HS-27A (cell line): ENCODE measurements around the gene OR2A42.
"Not testable (repeated sequence)": the region's sequence is repeated elsewhere in the genome, so short reads cannot be mapped to it uniquely, and the experiment has no call there.

Experiments
- DNase-seq: peaks from one replicate; pipeline ENCODE4 v3.0.0-alpha.2; 2012; ENCODE audit warnings: low read depth, missing footprints

Gene OR2A42

GRCh38 chr7:144239365-144239764, at the start of gene OR2A42:
OR2A42 (minus strand) TSS chr7:144239605; CDS start chr7:144232843, 6,762 bp downstream.
- not testable (repeated sequence) for DNase-seq

DNA sequence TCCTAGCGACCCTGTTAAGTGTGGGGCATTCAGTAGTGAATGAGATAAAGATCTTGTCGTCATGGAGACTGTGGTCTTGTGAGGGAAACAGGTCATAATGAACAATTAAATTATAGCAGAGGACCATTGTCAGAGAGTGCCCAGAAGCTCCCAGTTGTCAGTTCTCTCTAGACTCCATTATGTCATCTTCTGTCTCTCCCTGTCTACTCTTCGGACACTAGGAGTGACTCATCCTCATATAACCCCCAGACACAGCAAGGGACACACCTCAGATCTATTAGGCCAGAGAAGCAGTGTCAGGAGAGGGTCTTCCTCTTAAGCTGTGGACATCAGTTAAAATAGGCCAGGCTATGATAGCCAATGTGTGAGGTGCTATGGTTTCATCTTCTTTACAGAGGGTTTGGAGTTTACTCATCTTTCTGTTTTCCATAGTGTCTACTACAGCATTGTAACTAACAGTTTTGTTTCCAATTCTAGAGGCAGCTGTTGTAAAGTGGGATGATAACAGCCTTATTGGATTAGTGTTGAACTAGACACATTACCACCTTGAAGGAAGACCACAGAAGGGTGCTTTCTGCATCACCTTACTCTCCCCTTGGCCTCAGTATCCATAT, 47.9 kb upstream of the OR2A42 start:
- not testable (repeated sequence) for DNase-seq

GRCh38 chr7:144283716-144284115, 44.3 kb upstream of the OR2A42 start:
- not testable (repeated sequence) for DNase-seq

DNA sequence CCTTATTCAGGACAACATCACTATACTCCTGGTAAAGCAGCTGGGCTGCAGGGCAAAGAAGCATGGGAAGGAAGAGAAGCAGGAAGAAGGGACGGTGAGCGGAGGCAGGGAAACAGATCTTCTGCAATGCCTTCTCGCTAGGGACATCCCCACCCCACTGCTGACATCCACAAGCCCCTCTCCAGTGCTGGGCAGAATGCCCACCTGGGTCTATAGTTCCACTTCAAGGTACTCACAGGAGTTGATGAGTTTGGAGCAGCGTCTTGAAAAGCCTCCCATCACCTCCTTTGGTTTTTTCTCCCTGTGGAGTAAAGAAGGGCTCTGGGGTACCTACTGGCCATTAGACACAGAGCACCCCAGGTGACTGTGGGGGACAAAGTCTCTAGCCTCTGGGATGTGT, 43.1 kb upstream of the OR2A42 start:
- DNase-seq: not testable (repeated sequence)

GRCh38 chr7:144281981-144282380, 42.6 kb upstream of the OR2A42 start:
- not testable (repeated sequence) for DNase-seq

GRCh38 chr7:144280010-144280409, 40.6 kb upstream of the OR2A42 start:
- not testable (repeated sequence) for DNase-seq

- DNase-seq: not testable (repeated sequence)
These were observed 35.9 kb upstream of the OR2A42 start for GRCh38 chr7:144275281-144275680.

- DNase-seq: not testable (repeated sequence)
These were observed 29.8 kb upstream of the OR2A42 start, which contains the start of gene CTAGE8 for GRCh38 chr7:144269188-144269587. CTAGE8 (minus strand) TSS chr7:144269288; CDS start chr7:144269250, 38 bp downstream.

GRCh38 chr7:144264692-144265091, 25.3 kb upstream of the OR2A42 start, which contains the start of gene OR2A7:
OR2A7 (minus strand) TSS chr7:144264792; CDS start chr7:144259628, 5,164 bp downstream.
- not testable (repeated sequence) for DNase-seq

- not testable (repeated sequence) for DNase-seq
These were observed 22.7 kb upstream of the OR2A42 start for GRCh38 chr7:144262128-144262527.

- DNase-seq: not testable (repeated sequence)
These were observed 19.7 kb upstream of the OR2A42 start for GRCh38 chr7:144259067-144259466.

DNA sequence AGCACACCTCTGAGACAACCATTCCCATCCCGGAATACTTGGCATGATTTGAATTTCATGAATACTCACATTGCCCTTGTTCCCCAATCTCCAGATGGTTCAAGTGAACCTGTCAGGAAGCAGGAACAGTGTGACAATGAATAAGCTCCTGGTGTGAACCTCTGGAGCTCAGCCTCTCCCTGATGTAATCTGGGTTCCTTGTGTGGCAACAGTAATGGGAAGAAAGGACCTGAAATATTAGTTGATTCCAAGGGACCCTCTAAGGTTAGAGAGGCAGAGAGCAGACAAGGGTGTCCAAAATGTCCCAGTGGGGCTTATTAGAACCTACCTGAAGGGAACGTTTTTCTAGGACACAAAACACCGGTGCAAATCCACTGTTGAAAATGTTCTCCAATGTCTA, 16.7 kb upstream of the OR2A42 start:
- no peak for DNase-seq

- DNase-seq: no peak
These were observed 16.1 kb upstream of the OR2A42 start for GRCh38 chr7:144255471-144255897.

GRCh38 chr7:144252307-144252706, 12.9 kb upstream of the OR2A42 start:
- not testable (repeated sequence) for DNase-seq

- not testable (repeated sequence) for DNase-seq
These were observed 8.4 kb upstream of the OR2A42 start for GRCh38 chr7:144247674-144248330.

DNA sequence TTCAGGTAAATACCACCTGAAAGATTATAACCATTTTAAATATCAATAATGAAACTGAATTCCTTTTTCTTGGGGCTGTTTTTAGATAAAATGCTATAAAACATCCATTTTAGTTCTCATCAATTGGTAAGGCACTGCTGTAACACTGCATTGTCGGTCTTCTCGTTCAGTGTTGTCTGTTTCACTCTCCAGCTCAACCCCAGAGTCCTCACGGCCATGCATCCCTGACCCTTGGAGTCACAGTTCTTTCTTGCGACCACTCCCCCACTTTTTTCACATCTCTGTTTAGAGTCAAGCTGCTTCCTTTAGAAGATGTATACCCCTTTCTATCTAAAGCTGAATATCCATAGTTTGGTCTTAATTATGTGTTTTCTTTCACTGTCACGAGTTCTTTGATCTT, 7.6 kb upstream of the OR2A42 start:
- not testable (repeated sequence) for DNase-seq

DNA sequence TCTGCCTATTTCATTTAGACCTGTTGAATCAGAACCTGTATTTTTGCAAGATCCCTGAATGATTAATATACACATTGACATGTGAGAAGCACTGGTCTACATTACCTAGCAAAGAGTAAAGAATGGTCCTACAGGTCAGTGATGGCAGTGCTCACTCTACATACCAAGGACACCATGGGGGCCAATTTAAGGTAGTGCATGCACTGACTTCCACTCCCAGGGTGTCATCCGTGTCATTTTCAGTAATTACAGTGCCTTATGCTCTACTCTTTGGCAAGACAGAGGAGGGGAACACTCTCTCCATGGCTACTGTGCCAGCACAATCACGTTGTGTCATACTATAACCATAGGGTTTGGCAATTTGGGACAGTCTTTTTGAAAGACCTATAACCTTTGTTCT, 6.0 kb upstream of the OR2A42 start:
- not testable (repeated sequence) for DNase-seq

- DNase-seq: not testable (repeated sequence)
These were observed 799 bp downstream of the OR2A42 start for GRCh38 chr7:144238530-144239082.

GRCh38 chr7:144233039-144233438, 6.4 kb downstream of the OR2A42 start:
- not testable (repeated sequence) for DNase-seq

GRCh38 chr7:144231027-144231426, 8.4 kb downstream of the OR2A42 start:
- DNase-seq: not testable (repeated sequence)

DNA sequence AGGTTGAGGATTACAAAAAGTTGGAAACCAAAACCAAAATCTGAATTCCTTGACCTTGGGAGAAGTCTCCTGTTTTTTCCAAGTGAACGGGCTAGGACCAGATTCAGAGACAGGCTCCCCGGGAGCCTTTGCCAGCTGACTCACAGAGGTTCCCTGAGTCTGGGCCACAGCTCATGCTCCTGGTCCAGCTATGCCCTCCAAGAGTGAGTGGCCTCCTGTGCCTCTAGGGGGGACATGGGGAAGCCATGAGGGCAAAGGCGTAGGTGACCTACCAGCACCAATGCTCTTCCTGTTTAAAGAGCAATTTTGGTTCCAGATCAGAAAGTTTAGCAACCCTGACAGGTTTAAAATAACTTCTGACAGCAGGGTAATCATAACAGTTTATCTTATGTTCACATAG, 10.6 kb downstream of the OR2A42 start:
- not testable (repeated sequence) for DNase-seq

GRCh38 chr7:144226866-144227265, 12.5 kb downstream of the OR2A42 start:
- not testable (repeated sequence) for DNase-seq

GRCh38 chr7:144223675-144224074, 15.7 kb downstream of the OR2A42 start:
- not testable (repeated sequence) for DNase-seq
